ACC112 (cell line): ENCODE measurements around the gene CSF1R.

Experiments
- H2AFZ ChIP-seq: fragments of 200-600 bp; sonication (generic); one replicate; pipeline ENCODE4 v1.6.0; 2017; ENCODE audit warnings: antibody characterized with exemption, low read length; ENCODE audit not compliant: unreplicated experiment
- H3K27ac ChIP-seq: fragments of 200-600 bp; sonication (generic); 2 replicates; pipeline ENCODE4 v1.5.1; 2014; ENCODE audit warnings: low read depth, mild to moderate bottlenecking, antibody characterized with exemption, low read length, moderate library complexity
- H3K27me3 ChIP-seq: fragments of 200-600 bp; sonication (generic); 2 replicates; pipeline ENCODE4 v1.6.1; 2014; ENCODE audit warnings: mild to moderate bottlenecking, antibody characterized with exemption, low read length, moderate library complexity, mixed read lengths; ENCODE audit not compliant: insufficient read depth
- H3K36me3 ChIP-seq: fragments of 200-600 bp; sonication (generic); 2 replicates; pipeline ENCODE4 v1.6.1; 2016; ENCODE audit warnings: mild to moderate bottlenecking, antibody characterized with exemption, low read length, moderate library complexity, mixed read lengths; ENCODE audit not compliant: insufficient read depth
- H3K4me1 ChIP-seq: fragments of 200-600 bp; sonication (generic); one replicate; pipeline ENCODE4 v1.6.1; 2016; ENCODE audit warnings: low read length, mixed read lengths; ENCODE audit not compliant: insufficient read depth, unreplicated experiment, control insufficient read depth
- H3K4me3 ChIP-seq: fragments of 200-600 bp; sonication (generic); 2 replicates; pipeline ENCODE4 v1.5.1; 2014; ENCODE audit warnings: mild to moderate bottlenecking, low read depth, low read length
- H3K79me2 ChIP-seq: fragments of 200-600 bp; sonication (generic); one replicate; pipeline ENCODE4 v1.6.0; 2016; ENCODE audit warnings: low read length; ENCODE audit not compliant: control insufficient read depth, unreplicated experiment, insufficient read depth

Gene CSF1R

DNA sequence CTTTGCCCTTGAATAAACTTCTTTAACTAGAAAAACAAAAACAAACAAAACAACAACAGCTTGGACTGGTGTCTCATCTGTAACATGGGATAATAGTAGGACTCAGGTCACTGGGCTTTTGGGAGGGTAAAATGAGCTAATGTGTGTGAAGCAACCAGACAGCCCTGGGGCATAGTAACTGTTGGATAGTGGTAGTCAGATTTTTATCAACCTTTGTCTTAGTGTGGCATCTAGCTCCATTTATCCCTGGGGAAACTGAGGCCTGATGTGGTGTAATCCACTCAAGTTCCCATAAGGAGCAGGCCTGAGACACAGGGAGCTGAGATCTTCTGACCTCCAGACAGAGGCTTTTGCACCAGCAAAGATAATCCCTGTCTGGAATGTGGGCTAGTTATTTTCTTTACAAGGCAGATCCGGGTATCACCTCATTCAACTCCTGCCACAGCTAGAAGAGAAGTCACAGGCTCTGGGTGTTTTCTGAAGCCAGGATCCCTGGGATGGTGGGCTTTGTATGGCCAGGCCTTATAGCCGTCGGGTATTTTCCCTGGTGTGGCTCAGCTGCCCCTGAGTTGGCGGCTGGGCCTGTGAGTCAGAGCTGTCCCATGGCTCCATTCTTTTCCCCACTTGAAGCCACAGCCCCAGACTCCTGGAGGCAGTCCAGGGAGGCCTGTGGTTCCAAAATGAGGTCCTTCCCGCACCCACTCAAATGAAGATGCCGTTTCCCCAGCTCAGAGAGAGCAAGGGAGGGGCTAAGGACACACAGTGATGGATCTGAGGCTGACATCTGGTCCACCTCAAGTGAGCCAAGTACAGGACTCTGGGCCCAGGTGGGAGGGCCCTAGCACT is 26.1 kb upstream of the CSF1R start:
- Histone ChIP-seq H2AFZ (peak overlapping the region; percentile 41), H3K27me3 (no peaks in the 10 kb centered on the region), H3K4me1 (peaks cover 17% of the 10 kb centered on the region), H3K79me2 (no peaks in the 10 kb centered on the region), H3K36me3 (no peaks in the 10 kb centered on the region), H3K4me3 (no peak overlapping the region), H3K27ac (peak overlapping the region; percentile 67)

DNA sequence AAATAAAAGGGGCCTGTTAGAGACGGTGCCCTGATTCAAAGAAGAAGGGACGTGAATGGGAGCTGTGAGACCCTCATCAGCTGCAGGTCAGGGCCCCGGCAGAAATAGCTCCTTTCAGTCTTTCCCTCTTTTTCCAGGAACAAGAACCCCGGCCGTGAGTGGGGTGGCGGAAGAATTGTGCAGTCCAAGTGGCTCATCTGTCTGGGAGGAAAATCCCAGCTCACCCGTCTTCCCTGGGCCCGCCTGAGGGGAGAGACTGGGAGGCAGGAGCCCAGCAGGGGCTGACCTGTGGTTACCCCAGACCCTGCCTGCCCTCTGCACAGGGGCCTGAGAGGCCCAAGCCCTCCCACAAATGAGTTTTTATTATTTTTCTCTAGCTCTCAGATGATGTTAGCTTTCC is 24.8 kb upstream of the CSF1R start:
- no peak overlapping the region for H2AFZ ChIP-seq
- peaks cover 17% of the 10 kb centered on the region for H3K4me1 ChIP-seq
- H3K27me3 ChIP-seq, result no peaks in the 10 kb centered on the region
- H3K79me2 ChIP-seq, result no peaks in the 10 kb centered on the region
- H3K36me3 ChIP-seq, result no peaks in the 10 kb centered on the region
- no peak overlapping the region for H3K4me3 ChIP-seq
- H3K27ac ChIP-seq, result no peak overlapping the region

DNA sequence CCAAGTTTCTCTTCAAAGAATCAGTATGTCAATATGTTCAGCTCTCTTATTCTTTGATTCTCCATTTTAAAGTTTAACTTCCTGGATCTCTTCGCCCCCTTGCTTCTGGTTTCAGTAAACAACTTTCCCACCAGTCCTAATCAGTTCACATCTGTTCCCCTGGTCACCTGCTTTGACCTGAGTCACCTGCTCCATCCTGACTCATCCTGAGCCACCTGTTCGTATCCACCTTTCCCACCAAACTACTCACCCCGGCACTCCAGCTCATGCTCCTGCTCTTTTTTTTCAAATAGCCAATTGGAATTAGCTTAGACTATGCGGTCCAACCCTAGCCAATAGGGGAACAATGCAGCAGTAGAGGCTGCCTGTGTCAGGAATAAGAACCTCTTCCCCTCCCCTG is 23.6 kb upstream of the CSF1R start:
- Histone ChIP-seq H3K36me3 (no peaks in the 10 kb centered on the region), H2AFZ (no peak overlapping the region), H3K27ac (no peak overlapping the region), H3K79me2 (no peaks in the 10 kb centered on the region), H3K4me1 (peaks cover 17% of the 10 kb centered on the region), H3K4me3 (no peak overlapping the region), H3K27me3 (no peaks in the 10 kb centered on the region)

DNA sequence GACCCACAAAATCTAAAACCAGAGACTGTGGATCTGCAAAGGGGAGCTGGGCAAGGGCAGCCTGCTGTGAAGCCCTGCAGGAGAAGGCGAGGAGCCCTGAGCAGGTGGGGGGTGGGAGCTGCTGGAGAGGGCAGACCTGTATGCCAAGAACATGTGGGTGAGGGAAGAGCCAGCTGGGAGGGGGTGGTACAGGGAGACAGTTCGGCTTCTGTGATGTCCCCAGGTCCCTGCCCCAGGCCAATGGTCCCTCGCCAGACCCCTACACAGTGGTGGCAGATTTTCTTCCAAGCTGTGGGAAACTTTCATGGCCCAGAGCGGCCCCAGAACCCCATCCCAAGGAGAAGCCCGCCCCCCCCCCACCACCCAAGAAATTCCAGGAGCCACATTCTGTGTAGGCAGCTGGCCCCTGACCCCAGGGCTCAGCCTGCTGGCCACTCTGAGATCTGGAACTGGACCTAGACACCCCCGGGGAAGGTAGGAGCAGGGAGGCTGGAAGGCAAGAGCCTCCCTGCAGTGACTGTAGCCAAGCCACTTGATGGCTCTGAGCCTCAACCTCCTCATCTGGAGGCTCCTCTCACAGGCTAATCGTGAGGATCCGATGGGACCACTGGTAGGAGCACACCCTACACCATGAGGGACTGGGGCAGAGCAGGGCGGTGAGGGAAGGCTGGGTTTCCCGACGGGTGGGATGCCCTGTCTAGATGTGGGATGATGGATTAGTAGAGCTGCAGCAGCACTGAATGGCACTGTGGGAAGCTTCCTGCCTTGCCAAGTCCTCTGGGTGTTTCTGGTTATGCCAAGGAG is 22.6 kb upstream of the CSF1R start:
- H3K36me3 ChIP-seq, result no peaks in the 10 kb centered on the region
- H2AFZ ChIP-seq, result no peak overlapping the region
- no peaks in the 10 kb centered on the region for H3K27me3 ChIP-seq
- H3K27ac ChIP-seq, result no peak overlapping the region
- H3K4me3 ChIP-seq, result no peak overlapping the region
- no peaks in the 10 kb centered on the region for H3K79me2 ChIP-seq
- H3K4me1 ChIP-seq, result peaks cover 17% of the 10 kb centered on the region

DNA sequence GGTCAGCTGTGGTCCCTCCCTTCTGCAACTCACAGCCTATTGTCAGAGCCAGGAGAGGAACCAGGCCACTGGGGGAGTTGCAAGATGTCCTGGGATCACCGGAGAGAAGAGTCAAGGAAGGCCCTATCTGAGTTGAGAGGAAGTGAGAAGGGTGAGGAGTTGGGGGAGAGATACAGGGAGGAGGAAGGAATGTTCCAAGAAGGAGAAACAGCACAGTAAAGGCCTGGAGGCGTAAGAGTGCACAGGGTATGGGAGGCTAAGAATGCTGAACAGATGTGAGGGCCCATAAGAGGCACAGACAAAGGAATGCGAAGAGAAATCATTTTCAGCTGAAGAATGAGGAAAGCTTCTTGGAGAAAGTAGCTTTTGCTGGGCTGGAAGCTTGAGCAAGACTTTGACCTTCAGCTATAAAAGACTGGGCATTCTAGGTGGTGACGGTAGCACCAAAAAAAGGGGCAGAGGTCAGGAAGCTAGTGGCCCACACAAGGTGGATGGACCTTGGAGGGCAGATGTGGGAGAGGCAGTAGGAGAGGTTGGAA is 21.6 kb upstream of the CSF1R start:
- Histone ChIP-seq H3K27ac (no peak overlapping the region), H3K36me3 (no peaks in the 10 kb centered on the region), H3K27me3 (no peaks in the 10 kb centered on the region), H3K4me1 (peaks cover 10% of the 10 kb centered on the region), H2AFZ (no peak overlapping the region), H3K4me3 (no peak overlapping the region), H3K79me2 (no peaks in the 10 kb centered on the region)

DNA sequence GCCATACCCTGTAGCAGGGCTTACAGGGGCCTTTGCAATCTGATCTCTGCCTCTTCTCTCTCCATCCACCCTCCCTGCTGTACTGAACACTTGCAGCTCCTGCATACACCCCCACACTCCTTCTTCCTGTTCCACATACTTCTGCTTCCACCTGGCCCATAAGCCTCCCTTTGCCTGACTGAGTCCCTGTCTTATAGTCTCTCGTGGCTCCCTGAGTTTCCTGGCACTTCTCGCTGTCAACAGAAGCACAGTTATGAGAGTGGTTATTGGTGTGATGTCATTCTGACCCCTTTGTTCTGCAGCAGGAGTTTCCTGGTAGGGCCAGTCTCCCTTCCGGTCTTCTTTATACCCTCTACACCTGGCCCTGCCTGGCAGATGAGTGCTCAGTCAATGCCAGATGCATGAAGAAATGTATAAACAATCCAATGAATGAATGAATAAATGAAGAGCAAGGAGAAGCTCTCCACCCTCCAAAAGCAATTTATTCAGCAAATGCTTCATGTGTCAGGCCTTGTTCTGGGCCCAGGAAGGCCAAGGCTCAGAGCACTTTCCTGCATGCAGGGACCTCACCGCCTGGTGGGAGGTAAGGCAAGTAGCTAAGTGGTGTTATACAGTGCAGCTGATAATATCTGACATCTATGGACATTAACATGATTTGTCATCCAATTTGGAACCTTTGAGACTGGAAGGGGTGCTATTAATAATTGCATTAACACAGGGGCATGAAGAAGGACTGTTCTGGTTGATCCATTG is 20.5 kb upstream of the CSF1R start:
- Histone ChIP-seq H3K36me3 (no peaks in the 10 kb centered on the region), H3K79me2 (no peaks in the 10 kb centered on the region), H3K27me3 (no peaks in the 10 kb centered on the region), H2AFZ (no peak overlapping the region), H3K27ac (no peak overlapping the region), H3K4me1 (no peaks in the 10 kb centered on the region), H3K4me3 (no peak overlapping the region)

DNA sequence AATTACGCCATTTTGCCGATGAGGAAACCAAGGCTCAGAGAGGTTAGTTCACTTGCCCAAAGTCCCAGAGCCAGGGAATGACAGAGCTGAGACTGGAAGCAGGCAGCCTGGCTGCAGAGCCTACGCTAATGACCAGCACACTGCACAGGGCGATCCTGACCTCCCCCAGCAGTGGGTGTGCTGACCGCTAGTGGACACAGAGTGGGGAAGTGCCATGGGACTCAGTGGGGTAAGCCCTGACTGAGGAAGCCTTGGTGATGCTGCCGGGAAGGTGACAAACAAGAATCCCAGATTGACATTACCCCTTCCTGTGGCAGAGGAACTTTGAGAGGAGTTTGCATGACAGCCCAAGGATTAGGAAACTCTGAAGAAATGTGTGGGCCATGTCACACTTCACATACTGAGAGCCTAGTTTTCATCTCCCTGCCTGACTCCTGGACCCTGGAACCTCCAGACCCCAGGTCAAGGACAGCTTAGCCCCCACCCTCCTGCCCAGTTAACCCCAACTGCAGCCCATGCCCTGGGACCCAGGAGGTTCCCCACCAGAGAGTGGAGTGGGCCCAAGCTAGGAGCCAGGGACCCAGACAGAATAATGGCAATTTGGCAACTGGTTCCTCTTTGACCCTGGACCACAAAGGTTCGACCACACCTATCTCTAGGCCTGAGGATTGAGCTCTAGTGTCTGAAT is 19.7 kb upstream of the CSF1R start:
- Histone ChIP-seq H3K4me1 (no peaks in the 10 kb centered on the region), H3K27ac (no peak overlapping the region), H2AFZ (no peak overlapping the region), H3K4me3 (no peak overlapping the region), H3K36me3 (no peaks in the 10 kb centered on the region), H3K27me3 (no peaks in the 10 kb centered on the region), H3K79me2 (no peaks in the 10 kb centered on the region)

DNA sequence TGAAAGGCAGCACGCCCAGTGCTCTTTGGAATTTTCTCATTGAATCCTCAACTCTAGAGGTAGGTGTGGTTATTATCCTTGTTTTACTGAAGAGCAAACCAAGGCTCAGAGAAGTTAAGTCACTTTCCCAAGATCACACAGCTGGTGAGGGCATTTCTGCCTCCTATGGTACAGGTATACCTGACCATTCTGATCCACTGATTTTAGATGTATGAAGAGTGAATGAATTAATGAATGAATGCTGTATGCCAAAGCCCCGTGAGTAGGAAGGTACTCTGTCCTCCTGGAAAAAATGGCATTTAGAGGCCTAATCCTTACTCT is 18.2 kb upstream of the CSF1R start:
- Histone ChIP-seq H3K27ac (no peak overlapping the region), H3K36me3 (no peaks in the 10 kb centered on the region), H3K4me3 (no peak overlapping the region), H2AFZ (no peak overlapping the region), H3K79me2 (no peaks in the 10 kb centered on the region), H3K27me3 (no peaks in the 10 kb centered on the region), H3K4me1 (no peaks in the 10 kb centered on the region)

DNA sequence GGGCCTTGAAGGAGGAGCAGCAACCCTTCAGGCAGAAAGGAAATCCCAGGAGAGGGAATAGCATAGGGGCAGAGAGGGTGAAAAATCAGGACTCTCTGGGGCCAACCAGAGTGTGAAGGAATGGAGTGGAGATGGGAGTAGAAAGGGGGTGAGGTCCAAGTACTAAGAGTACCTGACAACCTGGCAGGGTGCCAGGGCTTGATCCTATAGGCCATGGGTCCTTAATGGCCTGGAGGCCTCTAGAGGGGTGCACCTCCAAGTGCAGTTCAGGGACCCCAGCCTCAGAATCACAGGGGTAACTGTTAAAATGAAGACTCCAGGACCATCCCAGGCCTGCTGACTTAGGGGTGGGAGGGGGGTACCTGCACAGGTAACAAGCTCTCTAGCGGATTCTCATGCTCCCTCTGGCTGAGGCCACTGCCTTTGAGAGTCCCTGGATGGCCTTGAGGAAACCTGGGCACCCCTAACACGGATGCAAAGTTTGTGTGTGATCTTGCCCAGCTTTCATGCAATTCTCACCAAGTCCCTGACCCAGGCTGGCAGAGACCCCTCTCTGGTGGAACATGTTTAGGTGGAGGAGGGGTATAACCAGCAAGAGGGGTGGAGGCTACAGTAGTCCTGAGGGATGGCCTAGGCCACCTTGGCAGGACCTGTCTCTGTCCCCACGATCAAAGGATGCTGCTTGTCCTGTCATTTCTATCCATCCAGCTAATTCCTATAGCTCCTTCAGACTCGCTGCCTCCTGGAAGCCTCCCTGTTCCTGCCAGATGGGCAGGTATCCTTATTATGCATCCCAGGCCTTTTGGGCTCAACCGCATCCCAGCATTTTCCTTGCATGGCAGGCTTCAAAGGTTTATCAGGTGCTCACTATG is 17.6 kb upstream of the CSF1R start:
- no peak overlapping the region for H2AFZ ChIP-seq
- H3K4me1 ChIP-seq, result no peaks in the 10 kb centered on the region
- H3K79me2 ChIP-seq, result no peaks in the 10 kb centered on the region
- no peak overlapping the region for H3K27ac ChIP-seq
- H3K27me3 ChIP-seq, result no peaks in the 10 kb centered on the region
- no peaks in the 10 kb centered on the region for H3K36me3 ChIP-seq
- no peak overlapping the region for H3K4me3 ChIP-seq
